Ovary (tissue), 3 donors: Measurements from ENCODE around the gene FNBP1.

Experiments used
- CTCF ChIP-seq, 3 donors: fragments of 450-650 bp in 2 of 3; fragments of 200-600 bp in 1 of 3; IDR thresholded peaks; one replicate each; pipeline versions ENCODE4 v1.5.1 to v1.8.0; 2016 to 2022; ENCODE audit warnings: antibody characterized with exemption in 3 of 3, mild to moderate bottlenecking in 1 of 3
- EP300 ChIP-seq: sonication (generic); formaldehyde crosslinking; IDR thresholded peaks from one replicate; pipeline ENCODE4 v1.6.1; 2017; ENCODE audit warnings: antibody characterized with exemption
- donor health status: DM: no; HTN: no; CAD: no.

GRCh38 chr9:129852579-129852978, 190.4 kb downstream of the FNBP1 start:
- TF ChIP-seq CTCF (IDR thresholded peaks at IDR 0.05), result no peak
- TF ChIP-seq EP300, result no peak
